Esophagus mucosa (tissue), 1 donor: ENCODE measurements around the gene PMPCA. TPM values are rescaled to one million over a fixed set of nuclear protein-coding genes. Genes with fewer than 3 reads are reported as not detected.

ENCODE experiments used
- ATAC-seq: fragments of 200-7000 bp; cut with Tn5 transposase; one replicate; pipeline ENCODE4 v1.9.1; 2020
- total RNA-seq: library from RNA; stranded (reverse); gene quantifications from one replicate; pipeline ENCODE4 v1.2.4, GENCODE V29; 2023
- donor health status: DM: yes; HTN: yes; CAD: no.

The PMPCA gene
- total RNA-seq, 1 donor from 2014 or later, result 29.4 TPM

DNA sequence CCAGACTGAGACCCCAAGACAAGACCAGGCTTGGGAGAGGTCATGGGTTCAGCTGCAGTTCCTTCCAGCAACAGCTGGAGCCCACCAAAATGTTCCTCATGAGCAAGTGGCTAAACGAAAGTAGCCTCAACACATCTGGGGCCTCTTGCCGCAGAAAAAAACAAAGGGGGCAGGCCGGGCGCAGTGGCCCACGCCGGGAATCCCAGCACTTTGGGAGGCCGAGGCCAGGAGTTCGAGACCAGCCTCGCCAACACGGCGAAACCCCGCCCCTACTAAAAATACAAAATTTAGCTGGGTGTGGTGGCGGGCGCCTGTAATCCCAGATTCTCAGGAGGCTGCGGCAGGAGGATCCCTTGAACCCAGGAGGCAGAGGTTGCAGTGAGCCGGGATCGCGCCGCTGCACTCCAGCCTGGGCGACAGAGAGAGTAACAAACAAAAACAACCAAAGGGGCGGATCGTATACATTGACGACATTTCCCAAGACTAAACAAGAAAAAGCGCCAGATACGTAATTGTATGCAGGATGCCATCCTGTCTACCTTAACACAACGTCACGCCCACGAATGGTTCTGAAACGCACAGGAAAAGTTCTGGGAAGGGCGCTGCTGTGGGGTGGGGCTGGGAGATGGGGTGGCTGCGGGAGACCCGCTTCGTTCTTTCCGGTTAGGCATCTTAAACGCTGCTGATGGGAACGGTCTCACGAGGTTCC lies 27.5 kb downstream of the PMPCA start:
- no peak for ATAC-seq

DNA sequence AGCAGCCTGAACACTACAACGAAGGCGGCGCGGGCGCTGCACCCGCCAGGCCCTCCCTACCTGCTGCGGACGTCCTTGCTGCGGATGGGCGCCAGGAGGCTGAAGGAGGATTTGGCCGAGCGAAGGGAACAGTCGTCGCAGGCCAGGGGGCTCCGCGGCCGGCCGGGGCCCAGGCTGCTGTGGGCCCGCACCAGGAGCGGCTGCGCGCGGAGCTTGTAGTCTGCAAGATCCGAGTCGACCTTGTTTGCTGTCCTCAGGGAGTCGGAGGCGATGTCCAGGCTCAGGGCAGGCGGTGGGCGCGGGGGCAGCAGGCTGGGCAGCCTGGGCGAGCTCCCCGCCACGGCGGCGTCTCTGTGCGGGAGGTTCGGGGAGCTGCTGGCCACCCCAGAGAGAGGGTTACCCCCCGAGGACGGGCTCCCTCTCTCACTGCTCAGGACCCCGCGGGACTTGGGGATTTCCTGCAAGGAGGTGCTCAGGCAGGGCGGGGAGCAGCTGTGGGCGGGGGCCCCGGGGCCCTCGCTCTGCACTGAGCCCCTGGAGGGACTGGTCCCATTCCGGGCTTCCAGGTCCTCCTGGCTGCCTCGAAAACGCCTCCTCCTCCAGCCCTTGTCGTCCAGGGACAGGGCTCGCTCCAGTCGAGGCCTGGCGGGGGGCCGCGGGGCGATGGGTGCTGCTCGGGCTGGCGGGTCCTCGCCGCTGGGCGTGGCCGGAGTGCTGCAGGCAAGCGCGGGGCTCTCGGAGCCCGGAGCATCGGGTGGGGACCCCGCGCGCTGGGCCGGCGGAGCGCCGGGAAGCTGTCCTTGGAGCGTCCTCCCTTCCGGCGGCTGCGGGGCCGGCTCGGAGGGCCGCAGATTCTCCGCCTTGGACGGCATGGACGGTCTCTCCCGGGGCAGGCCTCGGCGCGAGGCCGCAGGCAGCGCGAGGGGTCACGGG lies 28.4 kb downstream of the PMPCA start:
- peak; percentile 51 for ATAC-seq

DNA sequence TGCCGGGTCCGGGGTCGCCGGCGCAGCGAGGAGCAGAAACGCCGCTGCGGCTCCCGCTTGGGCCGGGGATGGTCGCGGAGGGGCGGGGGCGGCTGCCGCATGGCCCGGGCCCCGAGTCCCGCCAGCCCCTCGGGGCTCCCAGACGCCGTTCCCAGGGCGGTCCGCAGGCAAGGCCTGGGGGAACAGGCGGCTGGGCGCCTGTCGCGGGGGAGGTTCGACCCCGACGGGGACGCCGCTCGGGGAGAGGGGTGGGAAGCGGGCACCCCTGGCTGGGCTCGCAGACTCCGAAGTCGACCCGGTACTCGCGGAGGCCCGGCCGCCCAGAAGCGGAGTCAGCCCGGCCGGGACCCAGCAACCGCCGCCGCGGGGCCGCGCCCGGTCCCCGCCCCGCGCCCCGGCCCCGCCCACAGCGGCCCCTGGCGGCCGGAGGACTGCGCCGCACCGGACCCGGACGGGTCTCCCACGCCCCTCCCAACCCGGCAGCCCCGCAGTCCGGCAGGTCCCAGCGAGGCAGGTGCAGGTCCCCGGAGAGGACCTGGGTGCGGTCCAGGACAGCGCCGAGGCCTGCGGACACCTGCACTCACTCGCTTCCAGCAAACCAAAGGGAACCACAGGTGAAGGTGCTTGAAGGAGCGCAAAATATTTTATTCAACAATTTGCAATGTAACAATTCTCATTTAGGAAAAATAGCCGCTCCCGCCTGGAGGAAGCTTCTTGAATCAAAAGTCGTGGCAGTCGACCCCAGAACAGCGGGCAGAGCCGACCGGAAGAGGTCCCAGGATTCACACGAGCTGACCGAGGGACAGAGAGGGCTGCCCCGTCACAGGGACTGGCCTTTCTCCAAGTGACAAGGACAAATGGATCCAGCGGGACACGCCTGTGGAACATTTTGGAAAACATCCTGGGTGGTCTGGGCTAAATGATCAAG lies 29.3 kb downstream of the PMPCA start, which contains the start of gene INPP5E:
Gene INPP5E (minus strand): TSS at position 365 of the 928 bp plus-strand sequence. CDS start 426 bp downstream, outside the sequence.
- peak; percentile 84 for ATAC-seq

DNA sequence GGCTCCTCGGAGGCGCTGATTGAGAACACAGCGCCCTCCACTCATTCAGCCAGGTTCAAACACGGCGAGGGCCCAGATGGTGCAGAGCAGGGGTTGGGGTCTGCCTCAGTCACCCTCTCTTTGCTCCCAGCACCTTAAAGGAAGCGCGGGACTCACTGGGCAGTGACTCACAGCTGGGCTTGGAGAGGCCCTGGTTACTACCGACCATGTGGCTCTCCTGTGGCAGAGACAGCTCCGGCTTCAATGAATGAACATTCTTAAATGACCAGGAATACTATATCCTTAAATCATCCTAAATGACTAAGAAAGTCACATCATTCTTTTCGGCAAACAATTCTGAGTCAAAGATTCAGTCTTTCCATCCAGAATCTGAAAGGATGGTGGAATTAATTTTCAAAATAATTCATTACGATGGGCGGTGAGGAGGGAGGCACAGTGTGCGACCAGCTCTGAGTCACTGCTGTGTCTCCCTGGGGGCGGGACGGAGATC lies 30.8 kb downstream of the PMPCA start:
- ATAC-seq, result no peak

DNA sequence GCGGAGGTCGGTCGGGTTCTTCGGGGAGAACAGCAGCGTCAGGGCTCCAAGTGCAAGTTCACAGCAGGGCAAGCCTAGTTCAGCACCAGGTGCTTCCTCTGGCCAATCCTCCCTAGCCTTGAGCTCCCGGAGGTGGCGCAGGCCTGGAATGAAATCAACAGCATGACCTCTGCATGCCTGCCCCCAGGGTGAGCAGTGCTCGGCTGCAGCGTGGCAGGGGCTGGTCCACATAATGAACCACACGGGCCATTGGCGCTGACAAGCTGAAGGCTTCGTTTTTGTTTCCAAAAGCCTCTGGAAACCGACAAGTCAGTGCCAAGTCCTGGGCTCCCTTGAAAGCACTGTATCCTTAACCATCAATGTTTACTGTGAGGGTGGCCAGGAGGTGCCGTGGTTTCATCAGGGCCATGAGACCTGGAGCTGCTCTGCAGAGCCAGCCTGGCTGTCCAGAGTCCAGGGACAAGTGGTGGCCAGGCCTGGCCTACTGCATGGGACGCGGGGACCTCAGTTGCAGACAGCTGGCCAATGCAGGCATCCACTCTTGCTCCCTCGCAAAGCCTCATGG lies 31.3 kb downstream of the PMPCA start:
- ATAC-seq, result no peak

DNA sequence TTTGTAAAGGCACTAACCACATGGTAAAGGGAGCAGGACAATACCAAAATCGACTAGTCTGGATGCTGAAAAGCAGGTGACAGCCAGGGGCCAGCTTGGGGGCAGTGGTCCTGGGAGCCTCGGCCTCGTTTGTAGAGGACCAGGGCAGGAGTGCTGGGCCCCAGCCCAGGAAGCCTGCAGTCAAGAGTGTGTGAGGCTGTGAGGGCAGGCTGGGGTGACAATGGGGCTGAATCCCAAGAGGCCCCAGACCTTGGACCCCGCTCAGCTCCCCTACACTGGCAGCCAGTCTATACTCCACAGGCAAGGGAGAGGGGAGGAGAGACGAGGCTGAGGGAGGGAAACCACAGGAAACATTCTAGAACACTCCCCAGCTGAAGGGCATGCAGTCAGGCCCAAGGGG lies 31.8 kb downstream of the PMPCA start:
- no peak for ATAC-seq

DNA sequence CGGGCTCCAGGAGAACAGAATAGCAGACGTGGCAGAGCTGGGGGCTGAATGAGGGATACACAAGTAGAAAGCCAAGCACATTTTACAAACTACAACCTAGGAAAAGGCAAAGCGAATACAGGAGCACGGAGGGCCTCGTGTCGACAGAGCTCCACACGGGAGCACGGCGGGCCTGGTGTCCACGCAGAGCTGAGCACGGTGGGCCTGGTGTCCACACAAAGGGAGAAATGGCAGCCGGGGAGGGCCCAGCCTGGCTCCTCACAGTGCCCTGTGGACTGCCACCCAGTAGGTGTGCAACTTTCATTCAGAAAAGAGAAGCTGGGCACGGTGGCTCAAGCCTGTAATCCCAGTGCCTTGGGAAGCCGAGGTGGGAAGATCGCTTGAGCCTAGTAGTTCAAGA lies 32.6 kb downstream of the PMPCA start:
- no peak for ATAC-seq

DNA sequence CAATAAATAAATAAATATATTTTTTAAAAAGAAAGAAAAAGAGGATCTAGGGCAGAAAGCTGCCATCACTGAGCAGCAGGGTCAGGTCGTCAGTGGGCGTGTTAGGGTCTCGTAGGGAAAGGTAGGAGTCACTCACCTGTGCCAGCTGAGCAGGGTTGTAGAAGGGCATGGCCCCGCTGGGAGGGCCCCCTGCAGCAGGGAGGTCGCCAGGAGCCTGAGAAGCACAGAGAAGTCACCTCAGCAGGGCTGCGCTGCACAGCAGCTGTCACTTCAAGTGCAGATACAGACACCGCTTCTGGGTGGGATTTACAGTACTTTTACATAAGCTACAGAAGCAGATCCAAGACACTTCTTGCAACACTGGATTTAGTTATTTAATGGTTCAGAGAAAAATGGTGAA lies 33.2 kb downstream of the PMPCA start:
- ATAC-seq, result no peak

DNA sequence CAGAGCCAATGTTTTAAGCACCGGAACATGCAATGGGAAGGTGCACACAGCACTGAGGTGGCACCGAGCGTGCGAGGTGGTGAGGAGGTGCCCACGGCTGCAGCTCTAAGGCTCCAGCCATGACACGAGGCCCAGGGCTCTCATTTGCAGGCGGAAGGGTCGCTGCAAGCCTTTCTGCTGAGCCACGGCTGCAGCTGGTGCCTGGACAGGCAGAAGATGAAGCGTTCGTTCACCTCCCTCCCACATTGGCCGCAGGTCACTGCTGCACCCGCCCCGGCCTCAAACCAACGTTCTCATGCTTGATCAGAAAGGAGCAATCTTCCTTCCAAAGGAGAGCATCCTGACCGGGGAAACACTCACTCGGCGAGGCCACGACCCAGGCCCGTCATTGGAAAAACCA lies 33.6 kb downstream of the PMPCA start:
- no peak for ATAC-seq

DNA sequence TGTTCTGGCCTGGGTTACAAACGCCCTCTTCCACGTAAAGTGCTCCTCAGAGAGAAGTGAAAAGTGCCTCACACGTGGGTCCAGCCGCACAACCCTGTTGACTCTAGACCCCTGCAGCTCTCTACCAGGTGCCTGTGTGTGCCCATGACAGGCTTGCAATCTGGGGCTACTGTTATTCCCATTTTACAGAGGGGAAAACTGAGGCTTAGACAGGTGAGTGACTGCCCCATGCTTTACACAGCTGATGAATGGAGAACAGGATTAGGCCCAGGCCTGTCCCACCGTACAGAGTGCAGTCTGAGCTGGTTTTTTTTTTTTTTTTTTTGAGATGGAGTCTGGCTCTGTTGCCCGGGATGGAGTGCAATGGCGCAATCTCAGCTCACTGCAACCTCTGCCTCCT lies 35.3 kb downstream of the PMPCA start:
- no peak for ATAC-seq

DNA sequence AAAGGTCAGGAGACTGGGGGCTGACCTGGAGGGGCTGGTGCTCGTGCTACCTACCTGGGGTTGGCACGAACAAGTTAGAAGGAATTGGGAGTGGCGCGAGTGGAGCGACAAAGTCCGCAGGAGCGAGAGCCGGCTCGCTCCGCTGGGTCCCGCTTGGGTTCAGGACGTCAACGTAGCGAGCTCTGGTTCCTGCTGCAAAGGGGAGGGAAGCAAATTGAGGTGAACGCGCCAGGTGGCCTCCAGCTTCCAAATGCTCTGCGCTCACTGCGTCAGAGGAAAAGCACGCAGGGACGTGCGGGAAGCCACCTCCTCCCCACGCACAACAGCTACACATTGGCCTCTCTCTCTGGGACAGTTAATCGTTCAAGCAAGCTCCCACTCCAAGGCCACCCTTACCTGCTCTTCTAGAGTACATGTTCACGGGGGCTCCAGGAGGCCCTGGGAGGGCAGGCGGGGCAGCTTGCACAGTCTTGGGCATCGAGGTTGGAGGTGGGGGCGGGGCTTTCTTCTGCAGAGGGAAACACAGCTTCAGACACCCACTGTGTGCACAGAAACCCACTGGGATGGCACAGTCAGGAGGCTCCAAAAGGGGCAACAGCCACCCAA lies 36.8 kb downstream of the PMPCA start:
- no peak for ATAC-seq

DNA sequence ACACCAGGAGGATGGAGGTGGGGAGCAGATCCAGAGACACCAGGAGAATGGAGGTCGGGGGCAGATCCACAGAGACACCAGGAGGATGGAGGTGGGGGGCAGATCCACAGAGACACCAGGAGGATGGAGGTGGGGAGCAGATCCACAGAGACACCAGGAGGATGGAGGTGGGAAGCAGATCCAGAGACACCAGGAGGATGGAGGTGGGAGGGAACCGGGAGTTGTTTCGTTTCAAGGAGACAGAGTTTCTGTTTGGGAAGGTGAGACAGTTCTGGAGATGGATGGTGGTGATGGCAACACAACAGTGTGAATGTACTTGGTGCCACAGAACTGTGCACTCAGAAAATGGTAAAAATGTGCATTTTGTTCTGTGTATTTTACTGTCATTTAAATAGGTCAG lies 38.2 kb downstream of the PMPCA start:
- ATAC-seq, result no peak

DNA sequence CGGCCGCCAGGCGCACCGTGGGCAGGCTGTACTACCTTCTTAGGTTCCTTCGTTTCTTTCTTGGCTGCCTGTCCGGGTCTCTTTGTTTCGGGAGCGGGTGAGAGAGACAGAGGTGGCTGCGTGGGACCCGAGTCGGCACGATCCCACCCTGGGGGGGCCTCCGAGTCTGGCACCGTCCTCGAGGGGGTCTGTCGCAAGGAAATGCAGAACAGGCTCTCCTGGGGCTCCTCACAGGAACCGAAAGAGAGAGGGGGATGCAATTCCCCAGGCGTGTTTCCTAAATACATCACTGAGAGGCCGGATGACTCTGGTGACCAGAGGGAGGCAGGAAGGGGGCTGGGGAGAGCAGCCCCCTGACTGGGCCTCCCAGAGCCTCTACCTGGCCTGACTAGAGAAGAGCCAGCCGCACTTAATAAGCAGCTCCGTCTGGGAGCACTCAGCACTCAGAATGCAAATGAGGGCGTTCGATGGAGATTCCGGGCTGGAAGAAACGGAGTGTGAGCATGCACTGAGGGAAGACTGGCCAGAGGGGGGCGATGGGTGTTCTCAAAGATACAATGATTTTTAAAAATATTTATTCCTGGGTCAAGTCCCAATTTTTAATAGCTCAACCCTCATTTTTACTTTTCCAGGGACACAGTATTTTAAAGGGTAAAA lies 40.9 kb downstream of the PMPCA start:
- no peak for ATAC-seq

DNA sequence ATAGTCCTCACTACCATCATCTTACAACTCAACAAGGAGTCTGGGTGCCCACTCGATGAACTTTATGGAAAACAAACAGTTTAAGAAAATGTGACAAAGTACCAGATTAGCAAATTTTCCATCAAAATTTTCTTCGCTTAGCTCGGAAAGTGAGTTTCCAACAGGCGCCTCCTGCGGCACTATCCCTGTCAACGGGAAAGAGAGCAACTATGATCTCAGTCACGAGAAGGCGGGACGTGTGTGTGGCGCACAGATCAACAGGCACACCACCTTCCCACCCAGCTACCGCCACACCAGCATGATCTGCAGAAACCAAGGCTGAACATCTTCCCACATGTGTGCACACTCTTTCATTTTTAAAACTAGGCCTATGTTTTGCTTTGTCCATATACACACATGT lies 42.9 kb downstream of the PMPCA start:
- ATAC-seq, result no peak

DNA sequence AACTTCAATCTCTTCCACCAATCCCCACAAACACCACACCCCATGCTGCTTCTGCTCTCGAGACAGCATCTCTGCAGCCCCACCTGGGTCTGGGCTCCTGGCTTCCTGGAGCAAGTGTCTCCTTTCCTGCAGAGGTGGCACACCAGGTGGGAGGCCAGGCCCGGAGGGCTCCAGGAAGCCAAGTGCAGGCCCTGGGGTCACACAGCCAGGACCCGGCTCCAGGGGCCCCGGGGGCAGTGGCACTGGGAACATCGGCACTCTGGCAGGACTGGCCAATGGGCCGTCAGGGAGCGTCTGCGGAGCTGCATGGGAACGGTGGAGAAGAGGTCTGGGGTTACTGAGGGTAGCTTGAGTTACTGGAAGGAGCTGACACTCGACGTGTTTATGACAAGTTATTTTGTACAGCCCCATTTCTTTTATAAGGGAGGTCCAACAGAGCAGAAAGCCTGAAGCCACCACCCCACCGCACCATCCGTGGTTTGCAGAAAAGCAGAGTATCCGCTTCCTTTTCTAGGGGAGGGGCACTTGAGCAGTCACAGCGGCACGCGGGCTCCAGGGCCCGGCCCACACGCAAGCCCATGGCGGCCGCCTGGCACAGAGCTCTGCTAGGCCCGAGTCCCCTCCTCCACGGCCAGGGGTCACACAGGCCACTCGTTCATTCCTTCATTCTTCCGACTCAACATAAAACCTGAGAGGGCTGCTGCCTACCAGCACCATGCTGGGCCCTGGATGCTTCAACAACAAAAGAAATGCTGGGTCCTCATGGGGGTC lies 43.8 kb downstream of the PMPCA start:
- ATAC-seq, result no peak

DNA sequence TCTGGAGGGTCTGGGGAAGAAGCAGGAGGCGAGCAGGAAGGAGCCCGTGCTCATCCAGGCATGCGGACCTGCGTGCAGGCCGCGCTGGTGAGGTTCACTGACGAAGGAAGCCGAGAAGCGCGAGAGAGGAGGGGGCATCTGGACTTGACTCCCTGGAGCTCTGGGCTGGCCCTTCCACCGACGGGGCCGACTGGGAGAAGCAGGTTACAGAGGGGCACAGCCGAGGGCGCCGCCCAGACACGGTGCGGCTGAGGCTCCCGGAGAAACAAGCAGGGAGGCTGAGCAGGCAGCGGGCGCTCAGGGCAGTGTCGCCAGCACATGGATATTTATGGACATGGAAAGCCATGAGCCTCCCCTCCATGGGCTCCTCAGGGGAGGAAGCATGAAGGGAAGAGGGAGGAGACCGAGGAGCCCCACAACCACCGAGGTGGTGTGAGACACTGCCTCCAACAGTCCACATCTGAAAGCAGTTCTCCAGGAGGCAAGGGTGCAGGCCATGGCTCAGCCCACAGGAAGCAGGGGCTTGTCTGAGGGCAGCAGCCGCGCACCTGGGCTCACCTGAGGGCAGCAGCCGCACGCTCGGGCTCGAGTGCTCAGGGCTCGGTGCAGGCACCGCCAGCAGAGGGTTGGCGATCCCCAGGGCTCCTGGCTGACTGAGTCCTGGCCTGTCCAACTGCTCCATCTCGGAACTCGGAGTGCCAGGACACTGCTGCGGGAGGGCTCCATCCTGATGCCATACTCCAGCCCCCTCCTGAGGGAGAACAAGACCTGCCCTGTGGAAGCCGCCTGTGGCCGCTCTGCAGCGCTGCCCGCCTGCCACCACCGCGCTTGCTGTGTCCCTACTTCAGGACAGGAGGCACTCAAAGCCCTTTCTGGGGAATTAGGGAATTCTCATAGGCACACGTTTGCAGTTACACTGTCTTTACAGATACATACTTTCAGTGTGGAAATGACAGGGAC lies 44.9 kb downstream of the PMPCA start:
- ATAC-seq, result peak; percentile 30

DNA sequence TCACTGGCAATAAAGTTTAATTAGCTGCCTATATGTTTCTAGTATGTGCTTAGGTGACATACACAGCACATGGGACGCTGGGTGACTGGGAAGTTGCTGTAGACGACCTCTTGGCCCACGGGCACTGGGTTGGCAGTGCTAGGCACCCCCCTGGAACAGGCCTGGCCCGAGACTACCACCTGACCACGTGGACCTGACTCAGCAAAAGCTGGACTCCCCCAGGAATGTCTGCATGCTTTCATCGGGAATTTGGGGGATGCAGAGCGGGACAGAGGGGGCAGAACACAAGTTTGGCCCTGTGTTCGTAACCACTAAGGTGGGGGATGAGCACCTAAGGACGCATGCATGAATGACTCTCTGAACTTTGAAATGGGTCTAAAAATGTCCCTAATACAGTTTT lies 45.8 kb downstream of the PMPCA start:
- no peak for ATAC-seq

DNA sequence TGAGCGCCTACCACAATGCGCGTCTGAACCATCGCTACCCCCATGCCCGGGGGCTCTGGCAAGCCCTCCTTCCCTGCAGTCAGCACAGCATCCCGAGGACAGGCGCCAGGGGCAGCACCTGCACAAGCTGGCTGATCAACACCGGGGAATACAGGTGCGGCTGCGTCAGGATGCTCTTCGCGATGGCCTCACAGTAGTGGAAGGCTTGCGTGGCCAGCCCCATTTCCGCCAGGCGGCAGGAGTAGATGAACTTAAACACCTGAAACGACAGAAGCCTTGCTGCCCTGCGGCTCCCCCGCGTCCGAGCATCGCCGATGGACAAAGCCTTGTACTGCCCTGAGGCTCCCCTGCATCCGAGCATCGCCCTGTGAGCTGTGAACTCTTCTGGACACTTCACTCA lies 46.9 kb downstream of the PMPCA start:
- ATAC-seq, result no peak

DNA sequence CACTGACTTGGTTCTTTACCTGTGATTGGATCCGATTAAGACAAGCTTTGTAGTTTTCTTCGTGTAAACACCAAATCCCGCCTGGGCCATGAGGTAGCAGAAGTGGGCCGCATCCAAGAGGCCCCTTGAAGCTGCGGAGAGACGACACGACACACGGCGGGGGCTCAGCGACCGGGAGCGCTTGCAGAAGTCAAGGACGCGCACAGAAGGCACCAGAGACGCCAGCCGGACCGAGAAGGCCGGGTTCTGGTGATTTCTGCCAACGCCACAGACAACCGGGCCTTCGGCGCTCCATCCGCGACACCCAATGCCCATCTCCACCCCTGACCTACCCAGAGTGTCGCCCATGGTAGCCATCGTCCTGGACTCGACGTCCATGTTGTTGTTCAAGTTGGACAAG lies 49.0 kb downstream of the PMPCA start:
- ATAC-seq, result no peak
